ENCODE measurements around the gene PADI2. TPM values are rescaled to one million over a fixed set of nuclear protein-coding genes. Genes with fewer than 3 reads are reported as not detected.

PADI2 gene
- total and polyA plus RNA-seq, 2 experiments from 2014 or later, result 1.7 to 4.3 TPM

DNA sequence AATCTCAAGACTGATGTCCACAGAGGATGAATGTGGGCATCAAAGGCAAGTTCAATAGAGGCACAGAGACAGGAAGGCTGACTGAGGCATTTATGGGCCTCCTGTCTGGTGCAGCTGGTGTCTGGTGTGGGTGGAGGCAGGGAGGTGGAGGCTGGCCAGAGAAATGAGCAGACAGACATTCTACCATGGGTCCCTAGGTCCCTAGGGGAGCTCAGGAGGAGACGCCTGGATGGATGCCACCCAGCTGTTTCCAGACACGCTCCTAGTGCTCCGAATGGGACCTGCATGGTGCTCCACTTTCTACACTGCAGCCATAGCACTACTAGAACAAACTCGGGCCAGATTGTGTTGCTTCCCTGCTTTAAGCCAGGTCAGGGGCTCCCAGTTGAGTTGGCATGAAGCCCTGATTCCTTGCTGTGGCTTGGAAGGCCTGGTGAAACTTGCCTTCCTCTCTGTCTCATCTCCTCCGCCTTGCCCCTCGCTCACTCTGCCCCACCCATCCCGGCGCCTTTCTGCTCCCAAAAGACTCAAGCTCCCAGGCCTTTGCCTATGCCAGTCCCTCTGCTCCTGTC is 25.3 kb downstream of the PADI2 start:
- H3K4me2 ChIP-seq, result no peak overlapping the region
- H3K27ac ChIP-seq (ENCODE audit: low read depth), result no peak overlapping the region
- ATAC-seq (no peak), DNase-seq (ENCODE audit: low spot score) (no peak)
- no peak overlapping the region for H3K27ac Mint-ChIP-seq
- no peak overlapping the region for H2AFZ ChIP-seq
- TF ChIP-seq EZH2 (IDR thresholded peaks at IDR 0.05; ENCODE audit: low read depth, unreplicated experiment), result no peak
- no peak for TF ChIP-seq ZNF114 (CRISPR knock-in tag; IDR thresholded peaks at IDR 0.05)
- TF ChIP-seq ZNF331 (CRISPR knock-in tag; IDR thresholded peaks at IDR 0.05; ENCODE audit: low read depth), result no peak
- no peak for TF ChIP-seq CREB1 (CRISPR knock-in tag; IDR thresholded peaks at IDR 0.05; ENCODE audit: low read depth)
- no peak for TF ChIP-seq NANOG (IDR thresholded peaks at IDR 0.05; ENCODE audit: borderline replicate concordance)
- no peak for TF ChIP-seq ETS1 (IDR thresholded peaks at IDR 0.05)
- TF ChIP-seq JUNB (IDR thresholded peaks at IDR 0.05; ENCODE audit: unreplicated experiment), result no peak
- no peak for TF ChIP-seq POLR2AphosphoS5 (IDR thresholded peaks at IDR 0.05; ENCODE audit: low read depth)
- no peak for TF ChIP-seq ZNF462 (CRISPR knock-in tag; IDR thresholded peaks at IDR 0.05)
- TF ChIP-seq EZH2phosphoT487 (IDR thresholded peaks at IDR 0.05; ENCODE audit: unreplicated experiment), result no peak
- TF ChIP-seq STAT1 (IDR thresholded peaks at IDR 0.05; ENCODE audit: unreplicated experiment), result no peak
- TF ChIP-seq, protein P1, sequence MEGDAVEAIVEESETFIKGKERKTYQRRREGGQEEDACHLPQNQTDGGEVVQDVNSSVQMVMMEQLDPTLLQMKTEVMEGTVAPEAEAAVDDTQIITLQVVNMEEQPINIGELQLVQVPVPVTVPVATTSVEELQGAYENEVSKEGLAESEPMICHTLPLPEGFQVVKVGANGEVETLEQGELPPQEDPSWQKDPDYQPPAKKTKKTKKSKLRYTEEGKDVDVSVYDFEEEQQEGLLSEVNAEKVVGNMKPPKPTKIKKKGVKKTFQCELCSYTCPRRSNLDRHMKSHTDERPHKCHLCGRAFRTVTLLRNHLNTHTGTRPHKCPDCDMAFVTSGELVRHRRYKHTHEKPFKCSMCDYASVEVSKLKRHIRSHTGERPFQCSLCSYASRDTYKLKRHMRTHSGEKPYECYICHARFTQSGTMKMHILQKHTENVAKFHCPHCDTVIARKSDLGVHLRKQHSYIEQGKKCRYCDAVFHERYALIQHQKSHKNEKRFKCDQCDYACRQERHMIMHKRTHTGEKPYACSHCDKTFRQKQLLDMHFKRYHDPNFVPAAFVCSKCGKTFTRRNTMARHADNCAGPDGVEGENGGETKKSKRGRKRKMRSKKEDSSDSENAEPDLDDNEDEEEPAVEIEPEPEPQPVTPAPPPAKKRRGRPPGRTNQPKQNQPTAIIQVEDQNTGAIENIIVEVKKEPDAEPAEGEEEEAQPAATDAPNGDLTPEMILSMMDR (conservative IDR thresholded peaks at IDR 0.05; ENCODE audit: low read depth in 2 of 2), result no peak
- no peak for TF ChIP-seq REST (IDR thresholded peaks at IDR 0.05; ENCODE audit: unreplicated experiment)
- H3K9me3 Mint-ChIP-seq, result no peaks in the 10 kb centered on the region
- H3K4me1 ChIP-seq (ENCODE audit: insufficient read depth), result no peaks in the 10 kb centered on the region
- H3K4me3 ChIP-seq, result no peak overlapping the region
- peaks cover 3% of the 10 kb centered on the region for H3K27me3 Mint-ChIP-seq (ENCODE audit: insufficient read depth, low read depth, poor library complexity)
- no peaks in the 10 kb centered on the region for H3F3A ChIP-seq (replicated peaks; ENCODE audit: low read depth)
- H4K20me1 ChIP-seq (replicated peaks; ENCODE audit: insufficient read depth), result no peaks in the 10 kb centered on the region
- H3K36me3 ChIP-seq (ENCODE audit: insufficient read depth), result no peaks in the 10 kb centered on the region; the same call in 1 of the 2 replicates
- H3K9me2 ChIP-seq (ENCODE audit: insufficient read depth), result no peaks in the 10 kb centered on the region
- no peaks in the 10 kb centered on the region for H3K27me3 ChIP-seq (ENCODE audit: insufficient read depth)
- no peaks in the 10 kb centered on the region for H3K79me2 ChIP-seq (replicated peaks; ENCODE audit: insufficient read depth)
- no peak overlapping the region for H3K4me3 Mint-ChIP-seq
- H3K4me1 Mint-ChIP-seq, result peaks cover 8% of the 10 kb centered on the region; the same call in 2 of the 3 replicates
- no peaks in the 10 kb centered on the region for H3K36me3 Mint-ChIP-seq (ENCODE audit: low read depth)
